Erythroblast (primary cell): ENCODE measurements around the gene TMEM164.
A peak's percentile ranks its signal among the peaks of the same experiment; 100 is the strongest.

Experiments
- DNase-seq, 2 experiments: peaks; one replicate each; lab custom pipeline; 2025; lab: John Stamatoyannopoulos, UW
- GATA1 ChIP-seq: IDR thresholded peaks from 2 replicates; pipeline ENCODE4 v1.6.1; 2011; ENCODE audit warnings: low read depth, mild to moderate bottlenecking, control low read depth, low read length, moderate library complexity
- POLR2A ChIP-seq: IDR thresholded peaks from 2 replicates; pipeline ENCODE4 v1.6.1; 2011; ENCODE audit warnings: mild to moderate bottlenecking, low read length

Gene TMEM164

GRCh38 chrX:110155759-110156158 is 152.8 kb downstream of the TMEM164 start:
- no peak for DNase-seq
- TF ChIP-seq POLR2A (no peak), GATA1 (no peak)

- peak; percentile 18 to 44 for DNase-seq
- TF ChIP-seq GATA1 (no peak), POLR2A (no peak)
Measured at GRCh38 chrX:110156167-110156754, 153.3 kb downstream of the TMEM164 start.

- TF ChIP-seq GATA1 (no peak), POLR2A (no peak)
- DNase-seq = peak; percentile 13 to 23
Measured at GRCh38 chrX:110157444-110157843, 154.5 kb downstream of the TMEM164 start.

- DNase-seq = no peak
- no peak for TF ChIP-seq POLR2A
- no peak for TF ChIP-seq GATA1
Measured at GRCh38 chrX:110159235-110159634, 156.3 kb downstream of the TMEM164 start.

- TF ChIP-seq POLR2A = no peak
- TF ChIP-seq GATA1 = no peak
- DNase-seq = no peak
Measured at GRCh38 chrX:110159865-110160264, 157.0 kb downstream of the TMEM164 start.

GRCh38 chrX:110161361-110161686 is 158.4 kb downstream of the TMEM164 start:
- TF ChIP-seq GATA1 (no peak), POLR2A (no peak)

GRCh38 chrX:110162131-110162530 is 159.2 kb downstream of the TMEM164 start:
- DNase-seq = no peak
- TF ChIP-seq GATA1 (no peak), POLR2A (no peak)

More at GRCh38 chrX:110161361-110161686, 158.4 kb downstream of the TMEM164 start:
- DNase-seq = no peak

GRCh38 chrX:110162867-110163266 is 160.0 kb downstream of the TMEM164 start:
- no peak for TF ChIP-seq POLR2A
- TF ChIP-seq GATA1 = no peak

GRCh38 chrX:110163488-110163887 is 160.6 kb downstream of the TMEM164 start:
- no peak for DNase-seq
- no peak for TF ChIP-seq GATA1
- TF ChIP-seq POLR2A = no peak

More at GRCh38 chrX:110162867-110163266, 160.0 kb downstream of the TMEM164 start:
- DNase-seq = no peak

GRCh38 chrX:110167952-110168451 is 165.1 kb downstream of the TMEM164 start:
- DNase-seq = peak; percentile 80 to 86
- TF ChIP-seq POLR2A = no peak
- TF ChIP-seq GATA1 = no peak

- TF ChIP-seq POLR2A (no peak), GATA1 (no peak)
Measured at GRCh38 chrX:110168585-110168984, 165.7 kb downstream of the TMEM164 start.

GRCh38 chrX:110170029-110170428 is 167.1 kb downstream of the TMEM164 start:
- DNase-seq = no peak
- TF ChIP-seq POLR2A (no peak), GATA1 (no peak)

More at GRCh38 chrX:110168585-110168984, 165.7 kb downstream of the TMEM164 start:
- DNase-seq = no peak

- TF ChIP-seq GATA1 = no peak
- TF ChIP-seq POLR2A = no peak
- DNase-seq = no peak
Measured at GRCh38 chrX:110171442-110171841, 168.5 kb downstream of the TMEM164 start.

- no peak for DNase-seq
Measured at GRCh38 chrX:110172215-110172614, 169.3 kb downstream of the TMEM164 start.

More at GRCh38 chrX:110172215-110172614, 169.3 kb downstream of the TMEM164 start:
- no peak for TF ChIP-seq POLR2A
